HG02884 (cell line): ENCODE data around the gene MARCHF5.
"Not testable (repeated sequence)": the region's sequence is repeated elsewhere in the genome, so short reads cannot be mapped to it uniquely, and the experiment has no call there.

Experiments
- ATAC-seq: cut with Tn5 transposase; IDR thresholded peaks from one replicate; pipeline ENCODE4 v1.9.1; 2021; ENCODE audit warnings: mild to moderate bottlenecking, moderate library complexity; ENCODE audit not compliant: unreplicated experiment

MARCHF5 gene

DNA sequence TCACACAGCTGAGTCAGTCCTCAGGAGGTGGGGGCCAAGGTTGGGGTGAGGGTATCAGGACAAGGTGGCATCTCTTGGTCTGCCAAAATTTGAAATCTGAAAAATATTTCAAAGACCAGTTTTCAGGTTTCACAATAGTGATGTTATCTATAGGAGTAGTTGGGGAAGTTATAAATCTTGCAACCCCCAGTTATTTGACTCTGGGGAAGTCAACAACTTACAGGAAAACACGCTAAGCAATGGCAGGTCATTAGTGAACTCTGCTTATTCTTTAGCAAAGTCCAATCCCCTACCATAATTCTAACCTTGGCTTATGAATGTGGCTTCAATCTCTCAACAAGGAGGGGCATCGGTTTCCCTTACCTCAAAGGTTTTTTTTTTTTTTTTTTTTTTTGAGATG lies 94.9 kb downstream of the MARCHF5 start:
- ATAC-seq, result no peak

DNA sequence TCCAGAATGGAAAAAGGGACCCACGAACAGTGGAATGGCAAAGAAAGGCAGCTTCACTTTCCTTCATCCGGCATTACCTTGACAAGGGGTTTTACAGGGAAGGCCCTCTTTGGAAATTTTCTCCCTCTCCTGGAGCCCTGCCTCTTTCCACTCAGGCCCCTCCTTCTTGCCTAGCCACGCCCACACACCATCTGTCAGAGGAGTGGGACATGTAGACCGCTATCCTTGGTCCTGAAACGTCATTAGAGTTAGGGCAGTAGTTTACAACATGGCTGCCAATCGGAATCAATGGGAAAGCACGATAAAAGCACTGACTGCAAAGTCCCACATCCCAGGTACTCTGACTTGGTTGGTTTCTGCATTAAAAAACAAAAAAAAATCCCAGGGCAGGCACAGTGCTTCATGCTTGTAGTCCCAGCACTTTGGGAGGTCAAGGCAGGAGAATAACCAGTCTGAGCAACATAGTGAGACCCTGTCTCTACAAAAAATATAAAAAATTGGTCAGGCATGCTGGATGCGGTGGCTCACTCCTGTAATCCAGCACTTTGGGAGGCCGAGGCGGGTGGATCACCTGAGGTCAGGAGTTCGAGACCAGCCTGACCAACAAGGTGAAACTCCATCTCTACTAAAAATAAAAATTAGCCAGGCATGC lies 96.4 kb downstream of the MARCHF5 start:
- ATAC-seq, result no peak

DNA sequence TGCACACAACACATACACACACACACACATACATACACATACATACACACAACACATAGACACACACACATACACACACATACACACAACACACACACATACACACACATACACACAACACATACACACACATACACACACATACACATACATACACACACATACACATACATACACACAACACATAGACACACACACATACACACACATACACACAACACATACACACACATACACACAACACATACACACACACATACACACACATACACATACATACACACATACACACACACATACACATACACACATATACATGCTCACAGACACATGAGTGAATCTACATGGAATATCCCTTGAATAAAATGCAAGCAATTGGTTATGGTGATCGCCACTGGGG lies 102.2 kb downstream of the MARCHF5 start:
- not testable (repeated sequence) for ATAC-seq

DNA sequence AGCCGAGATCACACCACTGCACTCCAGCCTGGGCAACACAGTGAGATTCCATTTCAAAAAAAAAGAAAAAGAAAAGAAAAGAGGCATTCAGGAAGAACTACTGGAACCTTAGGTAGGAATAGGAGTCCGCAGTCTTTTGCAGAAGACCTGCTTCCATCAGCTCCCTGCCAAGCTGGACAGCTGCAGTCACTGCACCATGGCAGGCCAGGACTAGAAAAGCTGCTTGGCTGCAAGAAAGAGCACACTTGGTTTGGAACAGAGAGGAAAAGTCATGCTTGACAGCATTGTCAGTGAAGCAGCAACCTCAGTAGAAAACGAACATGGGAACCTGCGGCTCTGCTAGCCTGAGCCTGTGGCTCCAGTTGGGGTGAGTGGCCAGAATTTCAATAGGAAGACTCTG lies 104.3 kb downstream of the MARCHF5 start:
- no peak for ATAC-seq

DNA sequence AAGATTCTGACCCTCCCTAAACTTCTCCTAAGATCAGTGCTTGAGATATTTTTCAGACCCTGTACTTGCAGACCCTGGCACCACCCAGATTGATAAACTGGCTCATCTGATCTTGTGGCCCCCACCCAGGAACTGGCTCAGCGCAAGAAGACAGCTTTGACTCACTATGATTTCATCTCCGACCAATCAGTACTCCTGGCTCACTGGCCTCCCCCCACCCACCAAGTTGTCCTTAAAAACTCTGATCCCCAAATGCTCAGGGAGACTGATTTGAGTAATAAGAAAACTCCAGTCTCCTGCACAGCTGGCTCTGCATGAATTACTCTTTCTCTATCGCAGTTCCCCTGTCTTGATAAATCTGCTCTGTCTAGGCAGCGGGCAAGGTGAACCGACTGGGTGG lies 111.3 kb downstream of the MARCHF5 start:
- ATAC-seq, result not testable (repeated sequence)
